ENCODE measurements around the gene THSD4.

Gene THSD4

GRCh38 chr15:71103102-71103676 is 12.1 kb upstream of the THSD4 start:
- no peak for DNase-seq

GRCh38 chr15:71104636-71105035 is 10.6 kb upstream of the THSD4 start:
- DNase-seq = no peak

- no peak for DNase-seq
These were observed 9.8 kb upstream of the THSD4 start for GRCh38 chr15:71105444-71105843.

GRCh38 chr15:71106802-71107500 is 8.3 kb upstream of the THSD4 start:
- DNase-seq = no peak

GRCh38 chr15:71107501-71107815 is 7.8 kb upstream of the THSD4 start:
- DNase-seq = no peak

GRCh38 chr15:71109130-71109529 is 6.1 kb upstream of the THSD4 start:
- DNase-seq = no peak

- DNase-seq = no peak
These were observed 5.4 kb upstream of the THSD4 start for GRCh38 chr15:71109905-71110304.

GRCh38 chr15:71110405-71111180 is 4.7 kb upstream of the THSD4 start:
- DNase-seq = no peak

- no peak for DNase-seq
These were observed 4.1 kb upstream of the THSD4 start for GRCh38 chr15:71111181-71111565.

GRCh38 chr15:71111950-71112349 is 3.3 kb upstream of the THSD4 start:
- no peak for DNase-seq

- DNase-seq = no peak
These were observed 2.8 kb upstream of the THSD4 start for GRCh38 chr15:71112429-71112828.

GRCh38 chr15:71114066-71114680 is 1.1 kb upstream of the THSD4 start:
- DNase-seq = no peak

GRCh38 chr15:71115567-71116351 is 488 bp downstream of the THSD4 start:
- DNase-seq = no peak

- DNase-seq = no peak
These were observed 1.1 kb downstream of the THSD4 start for GRCh38 chr15:71116366-71116765.

GRCh38 chr15:71116942-71117341 is 1.7 kb downstream of the THSD4 start:
- DNase-seq = no peak

GRCh38 chr15:71117714-71118305 is 2.5 kb downstream of the THSD4 start:
- no peak for DNase-seq

GRCh38 chr15:71118345-71118744 is 3.1 kb downstream of the THSD4 start:
- DNase-seq = no peak

GRCh38 chr15:71118881-71119632 is 3.8 kb downstream of the THSD4 start:
- no peak for DNase-seq

GRCh38 chr15:71120428-71120944 is 5.2 kb downstream of the THSD4 start:
- no peak for DNase-seq

- no peak for DNase-seq
These were observed 6.2 kb downstream of the THSD4 start for GRCh38 chr15:71121442-71121841.

GRCh38 chr15:71124937-71125790 is 9.9 kb downstream of the THSD4 start:
- DNase-seq = no peak
